COR-L47 (cell line): ENCODE measurements around the gene SLC12A4.
"Not testable (repeated sequence)": the region's sequence is repeated elsewhere in the genome, so short reads cannot be mapped to it uniquely, and the experiment has no call there.

Source experiments
- DNase-seq: peaks from one replicate; lab custom pipeline; 2025; lab: John Stamatoyannopoulos, UW

SLC12A4 gene

GRCh38 chr16:67926181-67926750, 42.2 kb downstream of the SLC12A4 start:
- peak; percentile 95 for DNase-seq

- no peak for DNase-seq
Measured at GRCh38 chr16:67924140-67924906, 44.1 kb downstream of the SLC12A4 start.

GRCh38 chr16:67923414-67924116, 44.9 kb downstream of the SLC12A4 start:
- peak; percentile 80 for DNase-seq

GRCh38 chr16:67922740-67923139, 45.7 kb downstream of the SLC12A4 start:
- DNase-seq, result peak; percentile 90

- no peak for DNase-seq
Measured at GRCh38 chr16:67922221-67922620, 46.2 kb downstream of the SLC12A4 start.

- no peak for DNase-seq
Measured at GRCh38 chr16:67919622-67920221, 48.7 kb downstream of the SLC12A4 start.

- no peak for DNase-seq
Measured at GRCh38 chr16:67917852-67918236, 50.6 kb downstream of the SLC12A4 start.

GRCh38 chr16:67917140-67917851, 51.1 kb downstream of the SLC12A4 start:
- no peak for DNase-seq

- no peak for DNase-seq
Measured at GRCh38 chr16:67915831-67916723, 52.4 kb downstream of the SLC12A4 start.

GRCh38 chr16:67915496-67915769, 53.0 kb downstream of the SLC12A4 start:
- not testable (repeated sequence) for DNase-seq

GRCh38 chr16:67914758-67915495, 53.5 kb downstream of the SLC12A4 start:
- no peak for DNase-seq

- peak; percentile 77 for DNase-seq
Measured at GRCh38 chr16:67910158-67910557, 58.3 kb downstream of the SLC12A4 start.

GRCh38 chr16:67909056-67909742, 59.2 kb downstream of the SLC12A4 start:
- no peak for DNase-seq

GRCh38 chr16:67907397-67908180, 60.8 kb downstream of the SLC12A4 start:
- DNase-seq, result no peak

GRCh38 chr16:67902831-67903230, 65.6 kb downstream of the SLC12A4 start:
- DNase-seq, result no peak

GRCh38 chr16:67901734-67902133, 66.7 kb downstream of the SLC12A4 start:
- DNase-seq, result no peak

- DNase-seq, result no peak
Measured at GRCh38 chr16:67897231-67897630, 71.2 kb downstream of the SLC12A4 start.

- DNase-seq, result no peak
Measured at GRCh38 chr16:67893743-67894399, 74.6 kb downstream of the SLC12A4 start.
